Measurements from ENCODE around the gene SPAST. TPM values are rescaled to one million over a fixed set of nuclear protein-coding genes. Genes with fewer than 3 reads are reported as not detected.

SPAST gene
- total RNA-seq, 1 experiment from 2014 or later: 32.8 TPM

- H3K4me3 Mint-ChIP-seq: no peak overlapping the region
- Histone ChIP-seq H3K23ac (ENCODE audit: insufficient read length, low read depth, low read length) (no peak overlapping the region), H2AK5ac (ENCODE audit: insufficient read length, low read length) (no peak overlapping the region), H2BK5ac (ENCODE audit: insufficient read length, low read length) (no peak overlapping the region), H4K8ac (replicated peaks; ENCODE audit: insufficient read length, low read depth, low read length) (no peak overlapping the region), H2BK12ac (ENCODE audit: insufficient read length, low read depth, low read length) (no peak overlapping the region), H3K79me1 (ENCODE audit: insufficient read depth, low read depth, low read length, poor library complexity, severe bottlenecking) (no peaks in the 10 kb centered on the region), H3K56ac (ENCODE audit: insufficient read length, low read depth, low read length) (no peak overlapping the region), H2AFZ (ENCODE audit: low read length) (no peak overlapping the region), H4K20me1 (ENCODE audit: control insufficient read depth, insufficient read depth, insufficient read length) (no peaks in the 10 kb centered on the region), H3K4me1 (ENCODE audit: insufficient read depth, low read length) (no peaks in the 10 kb centered on the region), H4K91ac (ENCODE audit: insufficient read length, low read depth, low read length) (no peak overlapping the region), H2BK20ac (ENCODE audit: low read depth, low read length, poor library complexity, severe bottlenecking) (no peak overlapping the region), H3K79me2 (ENCODE audit: insufficient read depth, low read length) (no peaks in the 10 kb centered on the region), H3K23me2 (ENCODE audit: insufficient read length, low read depth, low read length, poor library complexity, severe bottlenecking) (no peaks in the 10 kb centered on the region), H4K5ac (ENCODE audit: insufficient read length, low read depth, low read length) (no peak overlapping the region), H3K14ac (ENCODE audit: insufficient read depth, low read length) (no peak overlapping the region), H3T11ph (ENCODE audit: low read length) (no peak overlapping the region), H3K27ac (ENCODE audit: insufficient read length, low read depth, low read length) (no peak overlapping the region), H2BK15ac (ENCODE audit: low read depth, low read length) (no peak overlapping the region), H2BK120ac (ENCODE audit: low read depth, low read length, poor library complexity, severe bottlenecking) (no peak overlapping the region), H3K18ac (ENCODE audit: insufficient read length, low read depth, low read length) (no peak overlapping the region), H3K4ac (ENCODE audit: low read depth, low read length) (no peak overlapping the region), H3K4me2 (ENCODE audit: insufficient read depth, insufficient read length, low read length) (no peak overlapping the region), H3K9me3 (ENCODE audit: control insufficient read depth, low read depth, low read length) (no peaks in the 10 kb centered on the region), H3K9ac (ENCODE audit: extremely low read depth, insufficient read length, low read length) (no peak overlapping the region), H3K27me3 (ENCODE audit: insufficient read depth, low read length) (no peaks in the 10 kb centered on the region)
- TF ChIP-seq, protein P1, sequence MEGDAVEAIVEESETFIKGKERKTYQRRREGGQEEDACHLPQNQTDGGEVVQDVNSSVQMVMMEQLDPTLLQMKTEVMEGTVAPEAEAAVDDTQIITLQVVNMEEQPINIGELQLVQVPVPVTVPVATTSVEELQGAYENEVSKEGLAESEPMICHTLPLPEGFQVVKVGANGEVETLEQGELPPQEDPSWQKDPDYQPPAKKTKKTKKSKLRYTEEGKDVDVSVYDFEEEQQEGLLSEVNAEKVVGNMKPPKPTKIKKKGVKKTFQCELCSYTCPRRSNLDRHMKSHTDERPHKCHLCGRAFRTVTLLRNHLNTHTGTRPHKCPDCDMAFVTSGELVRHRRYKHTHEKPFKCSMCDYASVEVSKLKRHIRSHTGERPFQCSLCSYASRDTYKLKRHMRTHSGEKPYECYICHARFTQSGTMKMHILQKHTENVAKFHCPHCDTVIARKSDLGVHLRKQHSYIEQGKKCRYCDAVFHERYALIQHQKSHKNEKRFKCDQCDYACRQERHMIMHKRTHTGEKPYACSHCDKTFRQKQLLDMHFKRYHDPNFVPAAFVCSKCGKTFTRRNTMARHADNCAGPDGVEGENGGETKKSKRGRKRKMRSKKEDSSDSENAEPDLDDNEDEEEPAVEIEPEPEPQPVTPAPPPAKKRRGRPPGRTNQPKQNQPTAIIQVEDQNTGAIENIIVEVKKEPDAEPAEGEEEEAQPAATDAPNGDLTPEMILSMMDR (conservative IDR thresholded peaks at IDR 0.05): no peak
- no peaks in the 10 kb centered on the region for H3K27me3 Mint-ChIP-seq (ENCODE audit: low read depth)
- no peaks in the 10 kb centered on the region for H3K9me3 Mint-ChIP-seq
- no peak overlapping the region for H3K27ac Mint-ChIP-seq
- DNase-seq: no peak
- H3K4me1 Mint-ChIP-seq: no peaks in the 10 kb centered on the region
- no CpG with 5 or more reads among the region's 6 CpGs for WGBS (ENCODE audit: extremely low coverage, insufficient read length, low lambda C conversion rate)
- peaks cover 8 to 39% (median 27%) of the 10 kb centered on the region in 3 experiments; a peak in 6 of 7 replicates for H3K36me3 Mint-ChIP-seq (ENCODE audit: insufficient read depth in 1 of 3, low read depth in 3 of 3)
Observed at GRCh38 chr2:32182667-32183066, 119.3 kb downstream of the SPAST start.

All from H9 (cell line).